Karpas-422 (cell line): ENCODE measurements around the gene KLF7. TPM values are rescaled to one million over a fixed set of nuclear protein-coding genes. Genes with fewer than 3 reads are reported as not detected.

Experiments
- DNase-seq: peaks from one replicate; pipeline ENCODE4 v3.0.0-alpha.2; 2015
- H2AFZ ChIP-seq: fragments of 200-600 bp; sonication (generic); 2 replicates; pipeline ENCODE4 v1.6.1; 2014; ENCODE audit warnings: antibody characterized with exemption, low read length, mixed read lengths
- H3K27ac ChIP-seq: fragments of 200-600 bp; sonication (generic); 2 replicates; pipeline ENCODE4 v1.5.1; 2014; ENCODE audit warnings: mild to moderate bottlenecking, low read length, moderate library complexity
- H3K27me3 ChIP-seq: fragments of 200-600 bp; sonication (generic); 2 replicates; pipeline ENCODE4 v1.6.1; 2014; ENCODE audit warnings: low read length, mixed read lengths
- H3K36me3 ChIP-seq: fragments of 200-600 bp; sonication (generic); 2 replicates; pipeline ENCODE4 v1.6.1; 2014; ENCODE audit warnings: low read length, mixed read lengths; ENCODE audit not compliant: insufficient read depth
- H3K4me1 ChIP-seq: fragments of 200-600 bp; sonication (generic); 2 replicates; pipeline ENCODE4 v1.6.1; 2014; ENCODE audit warnings: mild to moderate bottlenecking, low read length, mixed read lengths
- H3K4me2 ChIP-seq: fragments of 200-600 bp; sonication (generic); 2 replicates; pipeline ENCODE4 v1.6.1; 2014; ENCODE audit warnings: low read length, low read depth, mild to moderate bottlenecking; ENCODE audit not compliant: poor library complexity, severe bottlenecking
- H3K4me3 ChIP-seq: fragments of 200-600 bp; sonication (generic); 2 replicates; pipeline ENCODE4 v1.5.1; 2014; ENCODE audit warnings: mild to moderate bottlenecking, antibody characterized with exemption, low read length, mixed read lengths
- H3K79me2 ChIP-seq: fragments of 200-600 bp; sonication (generic); 2 replicates; pipeline ENCODE4 v1.6.1; 2014; ENCODE audit warnings: mild to moderate bottlenecking, low read length, mixed read lengths
- H3K9ac ChIP-seq: fragments of 200-600 bp; sonication (generic); 2 replicates; pipeline ENCODE4 v1.6.0; 2014; ENCODE audit warnings: low read length
- H3K9me2 ChIP-seq: fragments of 200-600 bp; sonication (generic), shearing (Covaris generic); replicated peaks from 2 replicates; pipeline ENCODE4 v1.6.0; 2014; ENCODE audit warnings: mild to moderate bottlenecking, low read length, moderate library complexity; ENCODE audit not compliant: insufficient read depth
- H3K9me3 ChIP-seq: fragments of 300-700, 200-600 bp; sonication (generic); 2 replicates; pipeline ENCODE4 v1.6.1; 2014; ENCODE audit warnings: low read length, mixed read lengths
- H4K20me1 ChIP-seq: fragments of 200-600 bp; sonication (generic); 2 replicates; pipeline ENCODE4 v1.6.1; 2014; ENCODE audit warnings: mild to moderate bottlenecking, antibody characterized with exemption, low read length, low read depth; ENCODE audit not compliant: insufficient read depth
- total RNA-seq: library from RNA; depleted of rRNA; stranded (reverse); fragments of >200 nt; shearing (Covaris generic); gene quantifications from 2 replicates; pipeline ENCODE4 v1.2.3, GENCODE V29; 2014; ENCODE audit warnings: low replicate concordance

KLF7 gene
- total RNA-seq, 1 experiment from 2014 or later = 8.8 TPM

DNA sequence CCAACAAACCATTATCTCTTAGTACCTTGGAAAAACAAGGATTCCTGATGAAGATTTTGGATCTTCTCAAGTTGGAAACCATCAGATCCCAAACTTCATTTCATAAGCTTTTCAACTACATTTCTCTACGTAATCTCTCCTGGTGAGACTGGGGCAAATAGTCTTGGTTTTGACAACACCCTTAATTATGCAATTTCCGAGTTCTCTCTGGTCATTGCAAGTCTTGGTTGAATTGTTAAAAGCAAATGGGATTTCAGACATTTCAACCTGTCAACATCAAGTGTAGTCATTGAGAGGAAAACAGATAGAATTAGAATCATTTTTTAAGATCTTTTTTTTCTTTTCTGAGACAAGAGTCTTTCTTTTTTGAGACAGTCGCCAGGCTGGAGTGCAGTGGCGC, 26.2 kb downstream of the KLF7 start:
- no peak overlapping the region for H2AFZ ChIP-seq
- no peak overlapping the region for H3K4me2 ChIP-seq
- no peak overlapping the region for H3K27ac ChIP-seq
- H3K4me1 ChIP-seq = peaks cover 12% of the 10 kb centered on the region
- DNase-seq = no peak
- H3K9me3 ChIP-seq = no peaks in the 10 kb centered on the region
- H3K9ac ChIP-seq = no peak overlapping the region
- no peaks in the 10 kb centered on the region for H3K36me3 ChIP-seq
- H3K79me2 ChIP-seq = no peaks in the 10 kb centered on the region
- H4K20me1 ChIP-seq = peaks cover 27% of the 10 kb centered on the region; the same call in 1 of the 2 replicates
- H3K27me3 ChIP-seq = no peaks in the 10 kb centered on the region
- no peak overlapping the region for H3K4me3 ChIP-seq
- no peaks in the 10 kb centered on the region for H3K9me2 ChIP-seq

DNA sequence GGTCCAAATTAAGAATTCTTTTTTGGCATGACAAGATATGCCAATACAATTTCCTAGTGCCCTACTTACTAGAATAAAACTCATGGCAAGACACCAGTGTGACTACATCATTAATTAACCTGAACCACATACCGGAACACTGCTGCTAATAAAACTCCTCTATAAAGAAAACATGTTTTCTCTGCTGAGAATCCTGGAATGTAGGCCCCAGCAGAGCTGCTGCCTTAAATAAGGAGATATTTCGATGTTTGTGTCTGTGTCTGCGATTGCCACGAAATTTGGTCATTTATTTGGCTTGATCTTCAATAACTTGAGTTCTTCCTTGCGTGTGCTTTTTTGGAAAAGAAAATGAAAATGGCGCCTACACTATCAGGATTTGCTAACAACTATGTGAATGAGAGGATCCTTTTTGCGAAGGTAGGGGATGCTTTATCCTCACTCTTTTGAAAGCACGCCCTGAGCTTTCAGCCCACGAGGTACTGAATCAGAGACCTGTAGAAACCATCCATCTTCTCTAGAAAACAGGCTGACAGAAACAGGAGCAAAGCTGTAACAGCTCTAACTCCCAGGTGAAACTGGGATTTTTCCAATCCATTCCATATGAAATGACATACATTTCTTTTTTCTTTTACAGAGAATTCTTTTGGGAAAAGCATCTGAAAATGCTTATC, 27.0 kb downstream of the KLF7 start:
- H2AFZ ChIP-seq = no peak overlapping the region
- H3K79me2 ChIP-seq = no peaks in the 10 kb centered on the region
- no peaks in the 10 kb centered on the region for H3K27me3 ChIP-seq
- no peak overlapping the region for H3K9ac ChIP-seq
- H3K4me3 ChIP-seq = no peak overlapping the region
- no peaks in the 10 kb centered on the region for H3K9me2 ChIP-seq
- no peaks in the 10 kb centered on the region for H3K9me3 ChIP-seq
- no peaks in the 10 kb centered on the region for H3K36me3 ChIP-seq
- no peak overlapping the region for H3K27ac ChIP-seq
- H4K20me1 ChIP-seq = peaks cover 23% of the 10 kb centered on the region; the same call in 1 of the 2 replicates
- H3K4me2 ChIP-seq = no peak overlapping the region
- DNase-seq = no peak
- H3K4me1 ChIP-seq = peaks cover 12% of the 10 kb centered on the region

DNA sequence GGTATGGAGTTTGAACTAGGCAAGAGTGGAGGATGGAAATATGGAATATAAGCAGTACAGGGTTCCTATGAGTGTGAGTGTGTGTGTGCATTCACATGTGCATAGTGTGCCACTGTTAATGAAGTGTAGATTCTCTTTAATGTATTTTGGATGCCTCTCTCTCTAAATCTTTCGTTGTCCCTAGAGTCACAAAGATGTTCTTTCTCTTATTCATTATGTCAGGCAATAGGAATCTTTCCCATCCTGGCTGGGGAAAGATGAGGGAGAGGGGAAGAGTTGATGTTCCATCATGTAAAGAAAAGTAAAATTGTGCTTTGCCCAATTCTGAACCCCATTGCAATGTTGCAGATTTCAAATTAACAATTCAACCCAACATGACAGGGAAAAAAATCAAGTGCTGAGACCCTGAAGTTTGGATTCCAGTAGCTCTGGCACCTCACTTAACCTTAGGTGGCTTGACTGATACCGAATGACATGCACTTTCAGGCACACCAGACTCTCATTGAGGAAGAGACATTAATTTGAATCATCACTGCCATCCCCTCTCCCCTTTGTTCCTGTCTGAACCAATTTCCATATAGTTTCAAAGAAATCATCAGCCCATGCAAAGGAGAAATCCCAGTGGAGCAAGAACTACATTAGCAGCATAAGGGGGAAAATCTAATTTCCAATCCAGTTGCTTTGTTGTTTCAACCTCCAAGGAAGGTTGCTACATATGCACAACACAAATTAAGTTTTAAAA, 28.0 kb downstream of the KLF7 start:
- no peak overlapping the region for H3K27ac ChIP-seq
- DNase-seq = no peak
- H3K9ac ChIP-seq = no peak overlapping the region
- H3K79me2 ChIP-seq = no peaks in the 10 kb centered on the region
- H3K4me2 ChIP-seq = no peak overlapping the region
- no peaks in the 10 kb centered on the region for H3K9me3 ChIP-seq
- H3K4me1 ChIP-seq = peaks cover 7% of the 10 kb centered on the region
- no peak overlapping the region for H2AFZ ChIP-seq
- peaks cover 23% of the 10 kb centered on the region; the same call in 1 of the 2 replicates for H4K20me1 ChIP-seq
- no peaks in the 10 kb centered on the region for H3K27me3 ChIP-seq
- H3K4me3 ChIP-seq = no peak overlapping the region
- H3K36me3 ChIP-seq = no peaks in the 10 kb centered on the region
- no peaks in the 10 kb centered on the region for H3K9me2 ChIP-seq

DNA sequence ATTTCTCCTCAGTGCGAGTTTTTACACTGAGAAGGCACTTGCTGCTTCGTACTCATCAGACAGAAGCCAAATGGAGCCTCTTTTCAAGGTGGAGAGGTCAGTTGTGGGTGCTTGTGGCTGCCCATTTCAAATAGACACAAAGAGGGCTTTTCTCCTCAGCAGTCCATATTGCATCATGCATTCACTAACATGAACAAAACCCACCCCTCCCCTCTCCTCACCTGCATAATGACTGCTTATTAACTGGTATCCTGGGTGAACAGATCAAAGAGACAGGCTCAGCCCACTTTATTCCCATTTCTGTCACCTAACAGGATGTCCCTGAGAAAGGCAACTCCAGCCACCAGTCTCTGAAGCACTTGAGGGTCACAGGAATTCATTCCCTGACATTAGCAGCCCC, 28.9 kb downstream of the KLF7 start:
- no peaks in the 10 kb centered on the region for H3K9me2 ChIP-seq
- no peak overlapping the region for H3K9ac ChIP-seq
- H3K27ac ChIP-seq = no peak overlapping the region
- H3K4me1 ChIP-seq = peaks cover 7% of the 10 kb centered on the region
- no peak overlapping the region for H3K4me2 ChIP-seq
- no peaks in the 10 kb centered on the region for H3K9me3 ChIP-seq
- H3K36me3 ChIP-seq = no peaks in the 10 kb centered on the region
- H2AFZ ChIP-seq = no peak overlapping the region
- DNase-seq = no peak
- peaks cover 20% of the 10 kb centered on the region; the same call in 1 of the 2 replicates for H4K20me1 ChIP-seq
- H3K79me2 ChIP-seq = no peaks in the 10 kb centered on the region
- H3K27me3 ChIP-seq = no peaks in the 10 kb centered on the region
- no peak overlapping the region for H3K4me3 ChIP-seq

DNA sequence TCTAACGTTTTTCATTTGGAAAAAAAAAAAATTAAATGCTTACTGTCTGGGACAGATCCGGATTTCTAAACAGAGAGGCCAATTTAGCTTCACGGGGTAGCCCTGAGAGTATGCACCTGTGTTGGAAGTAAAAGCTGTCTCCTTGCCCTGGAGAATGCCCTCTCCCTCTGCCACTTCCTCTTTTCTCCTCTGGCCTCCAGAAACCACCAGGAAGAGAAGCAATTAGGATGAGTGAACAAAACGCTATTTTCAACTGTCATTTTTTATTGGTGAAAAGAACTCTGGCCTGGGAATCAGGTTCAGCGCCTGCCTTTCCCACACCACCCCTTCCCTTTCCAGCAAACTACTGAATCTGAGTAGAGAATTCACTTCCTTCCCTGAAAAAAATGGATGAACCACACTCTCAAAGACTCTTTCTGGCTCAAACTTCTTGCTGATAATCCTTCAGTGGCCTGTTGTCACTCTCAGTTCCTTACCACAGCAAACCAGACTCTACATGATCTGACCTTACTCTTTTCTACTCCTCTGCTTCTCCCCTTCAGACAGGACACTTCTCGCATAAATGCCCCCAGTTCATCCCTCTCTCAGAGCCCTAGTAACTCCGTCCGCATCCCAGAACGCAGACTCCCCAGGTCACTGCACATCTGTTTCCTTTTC, 29.8 kb downstream of the KLF7 start:
- Histone ChIP-seq H4K20me1 (peaks cover 20% of the 10 kb centered on the region; the same call in 1 of the 2 replicates), H3K9ac (no peak overlapping the region), H3K9me2 (no peaks in the 10 kb centered on the region), H3K79me2 (no peaks in the 10 kb centered on the region), H3K36me3 (no peaks in the 10 kb centered on the region), H3K9me3 (no peaks in the 10 kb centered on the region), H3K4me2 (no peak overlapping the region), H3K27ac (no peak overlapping the region), H3K4me3 (no peak overlapping the region), H3K4me1 (peaks cover 7% of the 10 kb centered on the region), H3K27me3 (no peaks in the 10 kb centered on the region), H2AFZ (no peak overlapping the region)
- no peak for DNase-seq

DNA sequence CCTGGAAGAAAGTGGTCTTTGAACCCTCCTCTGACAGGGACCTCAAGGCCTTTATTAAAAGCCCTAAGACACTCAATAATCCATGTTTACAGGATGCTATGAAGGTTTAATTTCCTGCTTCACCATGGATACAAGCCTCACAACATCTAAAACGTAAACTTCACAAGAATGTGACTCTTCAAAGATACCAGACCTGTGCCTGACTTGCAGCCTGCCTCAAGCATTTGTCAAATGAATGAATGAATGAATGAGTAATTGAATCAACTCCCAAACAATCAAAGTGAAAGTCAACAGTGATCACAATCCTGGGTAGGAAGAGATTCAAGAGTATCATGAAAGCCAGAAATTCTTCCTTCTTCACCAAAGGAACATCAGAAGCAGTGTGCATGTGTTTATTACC, 30.4 kb downstream of the KLF7 start:
- DNase-seq = no peak
- H2AFZ ChIP-seq = no peak overlapping the region
- no peaks in the 10 kb centered on the region for H3K36me3 ChIP-seq
- no peak overlapping the region for H3K9ac ChIP-seq
- no peak overlapping the region for H3K4me2 ChIP-seq
- H3K9me3 ChIP-seq = no peaks in the 10 kb centered on the region
- no peak overlapping the region for H3K27ac ChIP-seq
- H3K4me1 ChIP-seq = peaks cover 7% of the 10 kb centered on the region
- no peak overlapping the region for H3K4me3 ChIP-seq
- no peaks in the 10 kb centered on the region for H3K79me2 ChIP-seq
- H3K27me3 ChIP-seq = no peaks in the 10 kb centered on the region
- H3K9me2 ChIP-seq = no peaks in the 10 kb centered on the region
- H4K20me1 ChIP-seq = peaks cover 20% of the 10 kb centered on the region; the same call in 1 of the 2 replicates

DNA sequence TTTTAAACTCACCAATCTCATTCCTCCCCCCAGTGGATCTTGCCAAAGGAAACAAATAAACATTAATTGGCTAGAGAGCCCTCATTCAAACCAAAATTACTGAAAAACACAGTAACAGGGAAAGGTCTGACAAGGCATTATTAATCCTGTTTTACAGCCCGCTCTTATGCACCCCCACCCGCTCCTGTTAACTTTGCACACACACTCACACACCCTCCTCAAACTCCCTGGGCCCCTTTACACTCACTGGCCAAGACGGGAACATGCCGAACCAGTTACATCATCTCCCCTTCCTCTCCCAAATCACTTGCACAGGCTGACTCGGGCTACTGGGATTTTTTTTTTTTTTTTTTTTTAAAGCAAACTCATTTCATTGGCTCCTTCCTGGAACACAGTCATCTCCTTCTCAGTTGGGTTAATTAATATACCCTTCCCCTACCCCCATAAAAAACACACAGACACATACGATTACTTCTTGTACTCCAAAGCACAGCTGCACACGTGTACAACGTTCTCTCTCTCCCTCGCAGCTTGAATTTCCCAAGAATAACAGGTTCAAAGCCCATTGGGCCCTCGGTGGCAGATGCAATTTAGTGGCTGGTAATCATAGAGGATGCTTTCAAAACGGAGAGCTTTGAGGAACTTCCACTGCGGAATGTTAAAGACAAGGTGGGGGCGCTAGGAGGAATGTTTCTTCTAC, 31.8 kb downstream of the KLF7 start:
- H3K9ac ChIP-seq = no peak overlapping the region
- no peaks in the 10 kb centered on the region for H3K9me2 ChIP-seq
- no peaks in the 10 kb centered on the region for H3K27me3 ChIP-seq
- no peaks in the 10 kb centered on the region for H3K36me3 ChIP-seq
- peaks cover 20% of the 10 kb centered on the region; the same call in 1 of the 2 replicates for H4K20me1 ChIP-seq
- H3K27ac ChIP-seq = no peak overlapping the region
- H3K9me3 ChIP-seq = no peaks in the 10 kb centered on the region
- no peak overlapping the region for H2AFZ ChIP-seq
- H3K4me1 ChIP-seq = peaks cover 7% of the 10 kb centered on the region
- no peaks in the 10 kb centered on the region for H3K79me2 ChIP-seq
- no peak for DNase-seq
- no peak overlapping the region for H3K4me3 ChIP-seq
- no peak overlapping the region for H3K4me2 ChIP-seq

DNA sequence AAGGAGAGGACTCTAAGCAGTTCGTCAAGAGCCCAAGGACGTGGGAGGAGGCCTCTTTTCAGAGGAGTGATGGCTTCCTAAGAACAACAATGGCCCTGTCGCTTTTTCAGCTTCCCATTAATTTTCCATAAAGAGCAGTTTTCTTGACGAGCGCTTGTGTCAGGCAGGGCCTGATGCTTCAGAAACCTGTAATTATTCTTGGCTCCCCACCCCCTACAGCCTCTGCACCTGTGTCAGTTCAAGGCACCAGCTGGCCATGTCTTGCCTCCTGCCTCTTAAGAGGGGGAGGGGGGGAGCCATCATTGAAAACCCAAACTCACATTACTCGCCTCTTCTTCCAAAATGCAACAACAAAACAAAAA, 32.3 kb downstream of the KLF7 start:
- no peaks in the 10 kb centered on the region for H3K36me3 ChIP-seq
- no peaks in the 10 kb centered on the region for H3K27me3 ChIP-seq
- no peaks in the 10 kb centered on the region for H3K9me2 ChIP-seq
- H3K4me3 ChIP-seq = no peak overlapping the region
- H2AFZ ChIP-seq = no peak overlapping the region
- no peak for DNase-seq
- no peaks in the 10 kb centered on the region for H3K9me3 ChIP-seq
- H3K4me2 ChIP-seq = no peak overlapping the region
- no peak overlapping the region for H3K27ac ChIP-seq
- H3K9ac ChIP-seq = no peak overlapping the region
- H3K79me2 ChIP-seq = no peaks in the 10 kb centered on the region
- peaks cover 20% of the 10 kb centered on the region; the same call in 1 of the 2 replicates for H4K20me1 ChIP-seq
- H3K4me1 ChIP-seq = peaks cover 7% of the 10 kb centered on the region
